DOHH2 (cell line): ENCODE results near the gene NET1.

Experiments
- EZH2phosphoT487 ChIP-seq: fragments of 200-600 bp; sonication (generic); IDR thresholded peaks from 2 replicates; pipeline ENCODE4 v1.6.1; 2017; ENCODE audit warnings: borderline replicate concordance, mild to moderate bottlenecking, antibody characterized with exemption, low read length, moderate library complexity, mixed read lengths
- TF ChIP-seq, protein P1 (sequence below): fragments of 200-600 bp; sonication (generic); IDR thresholded peaks from one replicate; pipeline ENCODE4 v1.5.1; 2014; ENCODE audit warnings: antibody characterized with exemption, mild to moderate bottlenecking, low read depth, low read length; ENCODE audit not compliant: poor library complexity, severe bottlenecking

DNA sequence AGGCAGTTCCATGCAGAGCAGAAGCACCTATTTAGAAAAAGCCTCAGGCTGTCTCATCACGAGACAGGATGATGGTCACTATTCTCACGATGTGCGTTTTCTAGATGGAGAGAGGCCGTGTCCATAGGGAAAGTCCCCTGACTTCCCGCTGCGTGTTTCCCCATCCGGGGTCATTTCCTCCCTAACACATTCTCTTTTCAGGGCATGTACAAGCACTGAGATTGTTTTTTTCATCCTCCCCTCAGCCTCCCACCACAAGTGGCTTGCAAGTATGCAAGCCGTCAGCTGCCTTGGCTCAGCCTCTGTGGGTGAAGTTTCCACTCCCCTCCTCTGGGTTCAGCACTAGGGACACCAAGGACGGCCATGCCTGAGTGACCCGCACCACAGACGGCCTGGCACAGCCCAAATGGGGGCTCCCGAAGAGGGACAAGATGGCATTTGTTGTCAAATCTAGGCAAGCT is 89.7 kb downstream of the NET1 start:
- TF ChIP-seq, protein P1, sequence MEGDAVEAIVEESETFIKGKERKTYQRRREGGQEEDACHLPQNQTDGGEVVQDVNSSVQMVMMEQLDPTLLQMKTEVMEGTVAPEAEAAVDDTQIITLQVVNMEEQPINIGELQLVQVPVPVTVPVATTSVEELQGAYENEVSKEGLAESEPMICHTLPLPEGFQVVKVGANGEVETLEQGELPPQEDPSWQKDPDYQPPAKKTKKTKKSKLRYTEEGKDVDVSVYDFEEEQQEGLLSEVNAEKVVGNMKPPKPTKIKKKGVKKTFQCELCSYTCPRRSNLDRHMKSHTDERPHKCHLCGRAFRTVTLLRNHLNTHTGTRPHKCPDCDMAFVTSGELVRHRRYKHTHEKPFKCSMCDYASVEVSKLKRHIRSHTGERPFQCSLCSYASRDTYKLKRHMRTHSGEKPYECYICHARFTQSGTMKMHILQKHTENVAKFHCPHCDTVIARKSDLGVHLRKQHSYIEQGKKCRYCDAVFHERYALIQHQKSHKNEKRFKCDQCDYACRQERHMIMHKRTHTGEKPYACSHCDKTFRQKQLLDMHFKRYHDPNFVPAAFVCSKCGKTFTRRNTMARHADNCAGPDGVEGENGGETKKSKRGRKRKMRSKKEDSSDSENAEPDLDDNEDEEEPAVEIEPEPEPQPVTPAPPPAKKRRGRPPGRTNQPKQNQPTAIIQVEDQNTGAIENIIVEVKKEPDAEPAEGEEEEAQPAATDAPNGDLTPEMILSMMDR, result no peak
- TF ChIP-seq EZH2phosphoT487, result no peak
